ENCODE results near the gene NT5C1B. TPM values are rescaled to one million over a fixed set of nuclear protein-coding genes. Genes with fewer than 3 reads are reported as not detected.
"Not testable (repeated sequence)": the region's sequence is repeated elsewhere in the genome, so short reads cannot be mapped to it uniquely, and the experiment has no call there.

The NT5C1B gene
- total RNA-seq (not detected), polyA plus RNA-seq (not detected)
- long read RNA-seq, donor 1, result 0 reads
- long read RNA-seq, donor 2, partial matches to known transcripts, result 0 of 1 reads
- long read RNA-seq, donor 2, other reads (novel, unspliced or antisense), result 1 of 1 reads
- long read RNA-seq, donor 3, result 0 reads

GRCh38 chr2:18589354-18589753 is at the start of gene NT5C1B:
Gene NT5C1B, minus strand, starts transcription at chr2:18589569. Its CDS starts 101 bp downstream, at chr2:18589468.
- 90 to 94% (median 91%) methylated on average over 1 of the region's 1 CpG for WGBS, 4 donors
- TF ChIP-seq CTCF (IDR thresholded peaks at IDR 0.05) (no peak), POLR2A (IDR thresholded peaks at IDR 0.05) (no peak)

GRCh38 chr2:18637196-18637595 is 47.8 kb upstream of the NT5C1B start:
- Histone ChIP-seq H3K27ac (no peak overlapping the region), H3K4me1 (no peaks in the 10 kb centered on the region), H3K36me3 (no peaks in the 10 kb centered on the region), H3K9me3 (peaks cover 0 to 52% (median 12%) of the 10 kb centered on the region in 12 donors), H3K4me3 (no peak overlapping the region), H3K27me3 (no peaks in the 10 kb centered on the region)
- TF ChIP-seq CTCF (IDR thresholded peaks at IDR 0.05) (no peak), POLR2A (IDR thresholded peaks at IDR 0.05) (no peak)
- ATAC-seq (no peak), DNase-seq (no peak)
- intact Hi-C loops (cut with DNase I), result no loop called here
- WGBS, 4 donors, result 64 to 75% (median 65%) methylated on average over 1 of the region's 1 CpG

More at GRCh38 chr2:18589354-18589753, at the start of gene NT5C1B:
- no peak for DNase-seq
- intact Hi-C loops (cut with DNase I), result no loop called here
- Histone ChIP-seq H3K4me1 (no peaks in the 10 kb centered on the region), H3K27me3 (no peaks in the 10 kb centered on the region), H3K27ac (no peak within 1 kb of the TSS), H3K36me3 (no peaks in the 10 kb centered on the region), H3K9me3 (peaks cover 0 to 6% (median 0%) of the 10 kb centered on the region in 12 donors), H3K4me3 (no peak within 1 kb of the TSS)
- ATAC-seq, result no peak

GRCh38 chr2:18632699-18633098 is 43.3 kb upstream of the NT5C1B start:
- H3K27me3 ChIP-seq; intact Hi-C loops (cut with DNase I); ATAC-seq; H3K36me3 ChIP-seq; DNase-seq; H3K4me1 ChIP-seq; H3K27ac ChIP-seq; H3K4me3 ChIP-seq: not testable (repeated sequence)
- H3K9me3 ChIP-seq, result peaks cover 0 to 55% (median 12%) of the 10 kb centered on the region in 12 donors
- WGBS, 4 donors, result 92 to 96% (median 95%) methylated on average over 3 of the region's 3 CpGs

GRCh38 chr2:18630941-18631340 is 41.6 kb upstream of the NT5C1B start:
- Histone ChIP-seq H3K27me3 (no peaks in the 10 kb centered on the region), H3K4me1 (peaks cover 0 to 9% (median 0%) of the 10 kb centered on the region in 12 donors), H3K4me3 (no peak overlapping the region), H3K9me3 (peaks cover 0 to 38% (median 7%) of the 10 kb centered on the region in 12 donors), H3K27ac (no peak overlapping the region), H3K36me3 (no peaks in the 10 kb centered on the region)
- TF ChIP-seq CTCF (IDR thresholded peaks at IDR 0.05), result no peak
- TF ChIP-seq POLR2A (IDR thresholded peaks at IDR 0.05), result no peak
- ATAC-seq (no peak), DNase-seq (no peak)
- intact Hi-C loops (cut with DNase I), result no loop called here

- Histone ChIP-seq H3K4me3 (no peak overlapping the region), H3K4me1 (peaks cover 0 to 10% (median 0%) of the 10 kb centered on the region in 12 donors), H3K9me3 (peaks cover 0 to 36% (median 7%) of the 10 kb centered on the region in 12 donors), H3K36me3 (no peaks in the 10 kb centered on the region), H3K27ac (no peak overlapping the region), H3K27me3 (no peaks in the 10 kb centered on the region)
- DNase-seq, result no peak
- TF ChIP-seq CTCF (IDR thresholded peaks at IDR 0.05) (no peak), POLR2A (IDR thresholded peaks at IDR 0.05) (no peak)
- intact Hi-C loops (cut with DNase I), result no loop called here
- ATAC-seq, result no peak
- WGBS, 4 donors, result 74 to 100% (median 91%) methylated on average over 1 of the region's 1 CpG
Observed at GRCh38 chr2:18630541-18630940, 41.2 kb upstream of the NT5C1B start.
